HG02763 (cell line): Measurements from ENCODE around the gene KLF1.
"Not testable (repeated sequence)": the region's sequence is repeated elsewhere in the genome, so short reads cannot be mapped to it uniquely, and the experiment has no call there.

Experiments used
- ATAC-seq: cut with Tn5 transposase; IDR thresholded peaks from one replicate; pipeline ENCODE4 v1.9.1; 2021; ENCODE audit warnings: mild to moderate bottlenecking, moderate library complexity; ENCODE audit not compliant: unreplicated experiment

The KLF1 gene

DNA sequence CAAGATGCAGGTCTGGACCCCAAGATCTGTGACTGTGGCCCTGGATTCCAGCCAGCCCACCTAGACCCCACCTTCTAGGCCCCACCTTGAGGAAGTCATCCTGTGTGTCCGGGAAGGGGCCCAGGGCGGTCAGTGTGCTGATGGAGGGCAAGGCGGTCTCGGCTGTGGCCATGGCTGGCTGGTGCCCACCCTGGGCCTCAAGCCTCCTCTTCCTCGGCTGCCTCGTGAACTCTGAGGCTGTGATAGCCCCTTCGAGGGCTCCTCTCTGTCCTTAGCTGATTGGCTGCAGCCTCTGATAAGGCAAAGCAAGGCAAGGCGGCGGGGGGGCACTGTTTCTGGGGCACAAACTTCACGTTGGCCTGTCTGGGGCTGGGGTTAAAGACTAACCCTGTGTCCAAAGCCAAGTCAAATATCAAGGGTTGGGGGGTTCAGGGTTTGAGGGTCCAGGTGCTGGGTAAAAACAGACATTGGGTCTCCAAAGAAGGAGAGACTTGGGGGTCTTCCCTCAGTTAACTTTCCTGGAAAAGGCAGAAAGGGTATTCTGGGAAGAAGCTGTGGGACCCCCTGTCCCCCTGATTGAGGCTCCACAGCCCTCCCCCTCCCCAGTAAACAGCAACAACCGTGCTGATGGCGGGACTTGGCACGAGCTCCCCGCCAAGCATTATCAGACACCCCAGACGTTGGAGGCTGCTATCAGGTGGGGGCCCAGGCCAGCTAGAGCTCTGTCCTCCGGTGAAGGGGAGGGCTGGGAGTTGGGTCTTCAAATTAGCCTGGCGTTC is at the start of gene KLF1:
TSS of gene KLF1 (minus strand) at position 233 of the 779 bp plus-strand sequence. CDS start at position 172, 61 bp downstream.
- ATAC-seq: no peak

DNA sequence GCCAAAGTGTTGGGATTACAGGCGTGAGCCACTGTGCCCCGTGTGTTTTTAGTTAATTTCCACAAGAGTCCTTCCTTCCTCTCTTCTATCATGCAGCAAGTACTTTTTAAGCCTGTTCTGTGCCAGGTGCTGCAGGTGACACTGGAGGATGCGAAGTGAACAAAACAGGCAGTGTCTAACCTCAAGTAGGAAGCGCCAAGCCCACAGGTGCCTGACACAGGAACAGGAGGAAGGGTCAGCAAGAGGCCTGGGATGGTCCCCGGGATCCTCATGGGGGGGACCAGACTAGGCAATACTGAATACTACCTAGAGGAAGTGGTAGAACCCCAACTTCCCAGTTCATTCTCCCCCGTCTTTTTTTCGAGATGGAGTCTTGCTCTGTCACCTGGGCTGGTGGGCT is 49.6 kb upstream of the KLF1 start:
- ATAC-seq: no peak

DNA sequence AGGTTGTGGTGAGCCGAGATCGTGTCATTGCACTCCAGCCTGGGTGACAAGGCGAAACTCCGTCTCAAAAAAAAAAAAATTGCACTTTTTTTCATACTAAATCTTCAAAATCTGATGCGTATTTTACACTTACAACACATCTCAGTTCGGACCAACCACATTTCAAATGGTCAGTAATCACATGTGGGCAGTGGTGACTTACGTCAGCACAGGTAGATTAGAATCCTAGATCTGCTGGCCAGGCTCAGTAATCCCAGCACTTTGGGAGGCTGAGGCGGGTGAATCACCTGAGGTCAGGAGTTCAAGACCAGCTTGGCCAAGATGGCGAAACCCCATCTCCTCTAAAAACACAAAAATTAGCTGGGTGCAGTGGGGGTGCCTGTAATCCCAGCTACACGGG is 48.1 kb upstream of the KLF1 start:
- no peak for ATAC-seq

DNA sequence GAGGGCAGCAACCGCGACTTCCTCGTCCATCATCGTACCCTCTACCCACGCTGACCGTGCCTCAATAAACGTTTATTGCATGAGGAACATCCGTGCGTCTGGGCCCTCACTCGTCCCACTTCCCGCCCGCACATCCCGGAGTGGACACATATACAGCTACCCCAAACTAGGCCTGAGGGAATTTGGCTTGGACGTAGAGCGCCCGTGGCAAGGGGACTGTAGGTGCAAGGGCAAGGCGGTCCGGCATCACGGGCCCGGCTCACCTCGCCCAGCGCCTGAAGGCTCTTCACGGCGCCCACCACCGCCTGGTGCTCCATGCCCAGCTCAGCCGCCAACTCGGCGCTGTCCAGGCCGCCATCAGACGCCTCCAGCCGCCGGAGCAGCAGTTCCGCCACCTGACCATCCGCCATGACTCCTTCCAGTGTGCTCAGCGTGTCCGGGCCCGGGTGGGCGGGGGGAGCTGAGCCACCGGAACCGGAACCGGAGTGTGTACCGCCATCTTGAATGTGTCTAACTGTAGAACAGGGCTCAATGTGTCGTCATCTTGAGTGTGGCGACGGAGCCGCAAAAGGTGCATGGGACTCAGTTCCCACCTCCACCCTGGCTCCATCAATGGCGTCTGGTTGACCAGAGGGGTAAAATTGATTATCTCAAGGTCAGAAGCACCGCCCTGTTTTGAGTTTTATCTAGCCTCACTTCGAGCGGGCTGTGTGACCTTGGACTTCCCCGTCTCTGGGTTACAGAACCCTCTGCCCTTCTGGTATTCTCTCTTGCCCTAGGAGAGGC is 46.5 kb upstream of the KLF1 start, which contains the start of gene FARSA:
TSS of gene FARSA (minus strand) at position 425 of the 786 bp plus-strand sequence. CDS start at position 410, 15 bp downstream.
- peak; percentile 39 for ATAC-seq

DNA sequence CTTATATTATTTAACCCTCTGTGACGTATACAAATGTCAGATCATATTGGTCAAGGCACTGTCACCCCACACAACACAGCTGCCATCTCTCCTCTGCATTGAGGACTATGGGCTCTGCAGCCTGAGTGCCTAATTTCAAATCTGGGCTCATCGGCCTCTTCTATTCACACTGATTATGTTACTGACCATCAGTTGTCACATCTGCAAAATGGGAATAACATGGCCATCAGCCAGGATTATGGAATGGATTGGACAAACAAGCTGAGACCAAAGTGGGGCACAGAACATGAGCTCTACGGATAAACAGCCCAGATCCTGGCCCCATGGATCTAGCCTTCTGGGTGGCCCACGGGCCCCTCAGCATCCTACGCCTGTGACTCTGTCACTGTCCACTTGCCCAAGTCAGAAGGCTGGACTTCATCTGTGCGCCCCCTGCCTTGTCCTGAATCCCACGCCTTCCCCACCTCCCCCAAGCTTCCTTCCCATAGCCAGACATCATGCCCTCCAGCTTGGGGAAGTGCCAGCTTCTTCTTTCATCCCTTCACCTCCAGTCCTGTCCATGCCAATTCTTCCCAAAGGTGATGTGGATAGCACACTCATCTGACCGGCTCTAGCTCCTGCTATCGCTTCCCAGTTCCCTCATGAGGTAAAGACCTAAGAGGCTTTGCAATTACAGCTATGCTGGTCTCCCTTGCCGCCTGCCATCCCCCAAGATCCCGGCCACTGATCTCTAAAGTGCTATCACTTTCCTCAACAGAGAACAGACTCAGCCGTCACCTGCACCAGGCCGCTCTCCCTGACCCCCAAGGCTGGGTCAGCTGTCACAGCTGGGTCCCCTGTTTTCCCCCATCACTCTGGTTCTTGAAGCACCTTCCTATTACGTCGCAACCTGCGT is 45.6 kb upstream of the KLF1 start:
- no peak for ATAC-seq

- ATAC-seq: no peak
Observed at GRCh38 chr19:12930002-12930645, 43.1 kb upstream of the KLF1 start.

- no peak for ATAC-seq
Observed at GRCh38 chr19:12924621-12925310, 37.8 kb upstream of the KLF1 start.

- no peak for ATAC-seq
Observed at GRCh38 chr19:12922959-12923358, 36.0 kb upstream of the KLF1 start.

GRCh38 chr19:12921047-12921446 is 34.0 kb upstream of the KLF1 start:
- ATAC-seq: no peak

DNA sequence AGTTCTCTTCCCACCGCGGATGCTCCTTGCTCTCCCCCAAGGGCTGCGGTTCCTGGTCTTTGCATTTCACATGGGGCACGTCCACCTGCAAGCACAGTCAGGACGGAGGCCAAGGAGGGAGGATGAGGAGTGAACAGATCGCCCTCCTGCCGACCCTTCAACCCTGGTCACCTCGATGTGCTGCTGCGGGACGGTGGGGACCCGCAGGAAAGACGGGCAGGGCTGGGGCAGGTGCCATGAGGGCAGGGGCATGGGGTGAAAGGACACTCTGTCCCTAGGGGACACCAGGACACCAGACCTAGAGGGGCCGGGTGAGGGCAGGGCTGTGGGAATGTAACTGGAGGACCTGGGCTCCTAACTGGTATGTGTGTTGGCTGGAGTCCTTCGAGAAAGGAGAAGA is 31.3 kb upstream of the KLF1 start:
- ATAC-seq: no peak

- ATAC-seq: not testable (repeated sequence)
Observed at GRCh38 chr19:12915860-12916259, 28.9 kb upstream of the KLF1 start.

- ATAC-seq: no peak
Observed at GRCh38 chr19:12913851-12914690, 27.1 kb upstream of the KLF1 start.

GRCh38 chr19:12913011-12913561 is 26.1 kb upstream of the KLF1 start:
- ATAC-seq: no peak

GRCh38 chr19:12912571-12912970 is 25.6 kb upstream of the KLF1 start:
- ATAC-seq: no peak

GRCh38 chr19:12907166-12907565 is 20.2 kb upstream of the KLF1 start:
- no peak for ATAC-seq

GRCh38 chr19:12899891-12900518 is 13.0 kb upstream of the KLF1 start:
- ATAC-seq: peak; percentile 82

DNA sequence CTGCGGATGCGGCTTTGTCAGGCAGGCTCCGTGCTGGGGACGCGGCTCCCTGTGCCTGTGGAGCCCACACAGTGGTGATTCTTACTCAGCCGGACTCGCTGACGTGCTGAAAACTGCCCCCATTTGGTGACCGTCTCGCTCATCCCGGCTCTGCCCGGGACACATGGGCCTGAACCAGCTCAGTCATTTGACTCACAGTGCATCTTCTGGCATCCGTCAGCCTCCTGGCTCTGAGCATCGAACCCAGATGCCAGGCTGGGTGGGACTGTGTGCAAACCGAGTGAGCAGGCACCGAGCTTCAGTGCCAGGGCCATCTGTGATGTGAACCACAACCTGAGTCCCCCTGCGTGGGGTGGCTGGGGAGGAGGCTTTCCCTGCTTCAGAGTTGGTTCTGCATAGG is 9.5 kb upstream of the KLF1 start:
- no peak for ATAC-seq

- no peak for ATAC-seq
Observed at GRCh38 chr19:12893582-12893981, 6.6 kb upstream of the KLF1 start.
